NCI-H1105 (cell line): ENCODE results near the gene PDE8B.

Experiments
- DNase-seq: peaks from one replicate; lab custom pipeline; 2025; lab: John Stamatoyannopoulos, UW

PDE8B gene

GRCh38 chr5:77398458-77398857 lies 188.0 kb downstream of the PDE8B start:
- no peak for DNase-seq

GRCh38 chr5:77398896-77399295 lies 188.4 kb downstream of the PDE8B start:
- no peak for DNase-seq

GRCh38 chr5:77400645-77401044 lies 190.2 kb downstream of the PDE8B start:
- DNase-seq = no peak

- no peak for DNase-seq
Measured at GRCh38 chr5:77402796-77403195, 192.3 kb downstream of the PDE8B start.

GRCh38 chr5:77407152-77407551 lies 196.7 kb downstream of the PDE8B start:
- no peak for DNase-seq

GRCh38 chr5:77409870-77410621 lies 199.6 kb downstream of the PDE8B start:
- no peak for DNase-seq

GRCh38 chr5:77413049-77413448 lies 202.6 kb downstream of the PDE8B start:
- no peak for DNase-seq

- DNase-seq = no peak
Measured at GRCh38 chr5:77418162-77418561, 207.7 kb downstream of the PDE8B start.

- no peak for DNase-seq
Measured at GRCh38 chr5:77418601-77419581, 208.4 kb downstream of the PDE8B start.

- DNase-seq = no peak
Measured at GRCh38 chr5:77419644-77420582, 209.4 kb downstream of the PDE8B start.

- no peak for DNase-seq
Measured at GRCh38 chr5:77420940-77421339, 210.5 kb downstream of the PDE8B start.

- no peak for DNase-seq
Measured at GRCh38 chr5:77423022-77423750, 212.7 kb downstream of the PDE8B start.

GRCh38 chr5:77424921-77425320 lies 214.4 kb downstream of the PDE8B start:
- no peak for DNase-seq

GRCh38 chr5:77425420-77425819 lies 214.9 kb downstream of the PDE8B start:
- DNase-seq = no peak

- no peak for DNase-seq
Measured at GRCh38 chr5:77425998-77426659, 215.6 kb downstream of the PDE8B start.

GRCh38 chr5:77426670-77427069 lies 216.2 kb downstream of the PDE8B start:
- DNase-seq = no peak

GRCh38 chr5:77427998-77428397 lies 217.5 kb downstream of the PDE8B start:
- DNase-seq = no peak

GRCh38 chr5:77428526-77428925 lies 218.0 kb downstream of the PDE8B start:
- no peak for DNase-seq

- no peak for DNase-seq
Measured at GRCh38 chr5:77430726-77431125, 220.2 kb downstream of the PDE8B start.

- DNase-seq = no peak
Measured at GRCh38 chr5:77431286-77431685, 220.8 kb downstream of the PDE8B start.

GRCh38 chr5:77431719-77432118 lies 221.2 kb downstream of the PDE8B start:
- no peak for DNase-seq
